ENCODE results near the gene SLC25A19.

Gene SLC25A19

DNA sequence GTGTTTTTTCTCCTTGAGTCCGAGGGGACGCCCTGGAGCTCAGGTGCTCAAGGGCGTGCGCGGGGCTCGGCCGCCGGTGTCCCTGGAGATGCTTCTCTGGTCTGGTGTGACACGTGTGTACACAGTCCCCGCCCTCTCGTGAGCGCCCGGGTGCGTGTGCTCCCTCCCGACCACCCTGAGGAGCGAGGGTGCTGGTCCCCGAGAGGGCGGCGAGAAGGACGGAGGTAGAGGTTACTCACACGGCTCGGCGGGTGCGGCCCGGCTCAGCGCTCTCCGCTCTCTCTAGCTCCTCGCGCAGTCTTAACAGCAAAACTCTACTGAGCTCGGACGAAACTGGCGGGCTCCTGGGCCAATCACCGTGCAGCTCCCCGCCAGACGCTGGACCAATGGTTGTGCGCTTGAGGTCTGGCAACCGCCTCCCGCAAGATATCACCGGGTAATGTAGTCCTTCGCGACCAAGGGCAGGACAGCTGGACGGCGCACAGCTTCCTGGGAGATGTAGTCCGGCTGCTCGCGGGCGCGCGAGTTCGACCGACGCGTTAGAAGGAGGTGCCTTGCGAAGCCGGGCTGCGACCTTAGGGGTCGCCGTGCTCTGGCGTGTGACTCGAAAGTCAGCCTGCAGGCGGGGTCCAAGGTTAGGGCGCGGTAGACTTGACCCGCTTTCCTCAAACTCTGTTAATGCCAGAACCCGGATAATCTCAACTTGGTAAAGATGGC, at the start of gene SLC25A19:
SLC25A19 (minus strand) TSS at position 319 of the 717 bp plus-strand sequence. CDS start 2,669 bp downstream, outside the sequence.
- peak; percentile 95 to 97 for DNase-seq

DNA sequence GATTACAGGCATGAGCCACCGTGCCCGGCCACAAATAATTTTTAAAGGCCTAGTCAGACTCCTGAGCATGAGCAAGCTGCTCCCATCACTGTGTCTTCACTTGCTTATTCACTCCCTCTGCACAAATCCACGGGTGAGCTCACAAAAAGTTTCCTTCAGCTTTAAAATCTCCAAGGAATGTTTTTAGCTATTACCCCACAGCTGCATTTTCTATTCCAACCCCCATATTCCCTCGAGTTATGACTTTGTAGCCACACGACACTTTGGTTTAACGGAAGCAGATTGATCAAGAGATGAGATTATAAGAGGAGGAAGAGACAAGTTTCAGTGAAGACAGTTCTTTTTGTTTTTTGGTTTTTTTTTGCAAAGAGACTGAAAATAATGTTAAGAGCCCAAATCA, 49.1 kb upstream of the SLC25A19 start:
- peak; percentile 60 to 74 for DNase-seq

DNA sequence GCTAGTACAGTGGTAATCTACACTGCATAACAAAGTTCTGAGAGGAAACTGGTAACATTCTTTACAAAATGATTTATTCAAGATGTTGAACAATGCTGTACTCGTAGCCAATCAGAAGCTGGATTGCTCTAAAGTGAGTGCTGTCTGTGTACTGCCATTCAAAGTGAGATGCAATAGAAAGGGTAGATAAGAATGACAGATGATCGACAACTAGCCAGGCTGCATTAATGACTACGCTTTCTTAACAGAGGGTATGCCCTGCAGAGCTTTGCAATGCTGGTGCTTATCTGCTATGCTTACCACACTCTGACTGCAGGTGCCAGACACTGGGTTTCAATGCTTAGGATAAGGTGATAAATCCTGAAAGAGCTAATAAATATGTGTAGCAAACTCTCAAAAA, 46.1 kb upstream of the SLC25A19 start:
- no peak for DNase-seq

DNA sequence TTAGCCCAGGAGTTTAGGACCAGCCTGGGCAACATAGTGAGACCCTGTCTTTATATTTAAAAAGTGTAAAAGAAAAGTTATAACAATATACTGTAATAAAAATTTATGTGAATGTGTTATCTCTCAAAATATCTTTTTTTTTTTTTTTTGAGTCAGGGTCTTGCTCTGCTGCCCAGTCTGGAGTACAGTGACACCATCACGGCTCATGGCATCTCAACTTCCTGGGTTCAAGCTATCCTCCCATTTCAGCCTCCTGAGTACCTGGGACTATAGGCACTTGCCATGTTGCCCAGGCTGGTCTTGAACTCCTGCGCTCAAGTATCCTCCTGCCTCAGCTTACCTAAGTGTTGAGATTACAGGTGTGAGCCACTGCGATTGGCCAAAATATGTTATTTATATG, 45.5 kb upstream of the SLC25A19 start:
- DNase-seq: no peak

DNA sequence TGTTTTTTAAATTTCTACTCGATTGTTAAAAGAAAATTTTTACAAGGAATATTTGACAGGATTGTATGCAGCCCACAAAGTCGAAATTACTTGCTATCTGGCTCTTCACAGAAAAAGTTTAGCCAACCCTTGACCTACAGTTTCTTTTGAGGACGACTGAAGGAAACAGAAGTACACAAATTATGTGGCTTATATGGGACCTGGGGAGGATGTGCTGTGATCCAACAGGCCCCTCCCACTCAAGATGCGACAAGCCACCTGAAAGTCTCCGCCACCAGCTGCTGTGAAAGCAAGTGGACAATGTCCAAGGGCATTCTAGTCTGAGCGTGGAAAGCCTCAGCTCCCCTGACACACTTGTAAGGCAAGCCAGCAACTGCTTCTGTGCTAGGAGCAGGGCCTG, 42.4 kb upstream of the SLC25A19 start:
- DNase-seq: no peak

DNA sequence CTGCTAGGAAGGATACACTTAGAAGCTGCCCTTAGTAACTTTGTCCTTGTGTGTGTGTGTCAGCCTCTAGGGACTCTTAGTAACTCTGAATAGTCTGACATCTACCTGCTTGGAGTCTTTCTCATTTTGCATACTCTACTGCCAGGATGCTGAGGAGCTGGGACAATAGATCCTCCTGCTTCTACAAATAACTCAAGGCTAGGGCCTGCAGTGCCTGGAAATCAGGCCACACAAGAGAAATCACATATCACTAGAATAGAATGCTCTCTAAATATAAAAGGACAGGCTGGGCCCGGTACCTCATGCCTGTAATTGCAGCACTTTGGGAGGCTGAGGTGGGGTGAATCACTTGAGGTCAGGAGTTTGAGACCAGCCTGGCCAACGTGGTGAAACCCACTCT, 38.5 kb upstream of the SLC25A19 start:
- no peak for DNase-seq

DNA sequence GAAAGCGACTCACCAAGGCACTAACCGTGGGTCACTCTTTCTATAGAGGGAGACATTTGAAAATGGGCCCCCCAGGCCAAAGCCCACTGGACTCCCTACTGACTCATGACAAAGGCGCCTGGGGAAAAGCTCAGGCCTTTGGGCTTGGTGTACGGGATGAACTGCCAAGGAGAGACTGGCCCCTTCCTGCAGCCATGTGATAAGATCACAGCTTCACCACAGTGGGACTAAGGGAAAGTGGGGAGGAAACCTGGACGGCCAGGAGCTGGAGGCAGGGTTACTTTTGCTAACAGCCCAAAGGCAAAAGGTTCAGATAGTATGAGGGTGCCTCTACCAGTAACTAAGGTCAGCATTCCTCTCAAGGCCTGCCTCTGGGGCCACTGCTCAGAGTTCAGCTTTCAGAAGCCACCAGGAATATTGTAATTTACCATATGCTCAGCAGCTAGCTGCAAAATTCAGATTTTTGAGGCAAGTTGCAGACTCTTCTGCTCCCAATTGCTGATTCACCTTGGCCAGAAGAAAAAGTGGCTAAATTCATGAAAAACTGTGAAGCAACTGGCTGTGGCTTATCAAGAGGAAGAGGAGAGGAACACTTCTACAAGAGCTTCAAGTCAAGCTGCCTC, 37.1 kb upstream of the SLC25A19 start:
- no peak for DNase-seq

DNA sequence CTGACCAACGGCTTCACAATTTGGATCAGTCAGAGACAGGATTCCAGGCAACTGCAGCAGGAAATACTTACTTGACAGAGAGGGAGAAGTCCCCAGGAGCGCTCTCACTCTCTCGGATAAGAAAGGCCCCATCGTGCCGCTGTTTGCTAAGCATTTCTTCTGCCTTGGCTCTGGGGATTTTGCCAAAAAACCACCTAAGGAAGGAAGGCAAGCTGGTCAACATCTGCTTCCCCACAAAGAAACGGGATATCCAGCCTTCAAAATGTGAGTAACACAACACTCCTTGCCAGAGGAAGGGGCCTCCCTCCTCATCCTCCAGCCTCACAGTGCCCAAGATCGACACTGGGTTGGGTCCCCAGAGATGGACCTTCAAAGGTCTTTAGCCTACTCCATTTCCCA, 36.6 kb upstream of the SLC25A19 start:
- peak; percentile 63 to 66 for DNase-seq

DNA sequence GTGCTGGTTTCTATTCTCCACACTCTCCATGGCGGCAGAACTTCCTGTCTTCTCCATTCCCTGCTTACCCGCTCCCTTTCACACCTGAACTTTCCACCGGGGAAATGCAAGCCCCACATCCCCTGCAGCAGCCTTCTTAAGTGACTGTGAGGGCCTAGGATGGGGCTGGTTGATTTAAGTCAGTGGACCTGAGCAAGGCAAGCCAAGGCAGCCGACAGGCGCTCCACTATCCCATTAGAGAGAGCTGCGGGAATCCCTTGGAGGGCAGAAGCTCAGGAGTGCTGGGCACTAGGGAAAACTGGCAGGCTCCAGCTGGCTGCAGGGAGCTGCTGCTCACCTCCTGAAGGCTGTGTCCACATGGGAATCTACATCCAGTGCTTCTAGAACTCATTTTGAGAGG, 36.1 kb upstream of the SLC25A19 start:
- DNase-seq: no peak

DNA sequence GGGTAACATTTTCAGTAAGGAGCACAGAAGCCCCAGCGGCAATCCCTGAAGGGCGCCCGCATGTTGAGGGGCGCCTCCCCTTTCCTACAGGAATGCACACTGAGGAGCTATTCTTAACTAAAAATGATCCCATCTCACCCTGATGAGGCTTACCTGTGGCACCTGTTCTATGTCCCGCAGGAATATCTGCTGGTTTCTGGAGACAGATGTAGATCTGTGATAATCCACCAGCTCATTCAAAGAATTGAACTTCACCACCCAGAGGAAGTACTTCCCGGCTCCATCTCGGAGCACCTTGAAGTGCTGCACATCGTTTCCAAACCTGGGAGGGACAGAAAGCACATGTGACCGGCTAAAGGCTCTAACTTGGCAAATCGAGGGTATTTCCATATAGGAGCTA, 32.3 kb upstream of the SLC25A19 start:
- DNase-seq: no peak

DNA sequence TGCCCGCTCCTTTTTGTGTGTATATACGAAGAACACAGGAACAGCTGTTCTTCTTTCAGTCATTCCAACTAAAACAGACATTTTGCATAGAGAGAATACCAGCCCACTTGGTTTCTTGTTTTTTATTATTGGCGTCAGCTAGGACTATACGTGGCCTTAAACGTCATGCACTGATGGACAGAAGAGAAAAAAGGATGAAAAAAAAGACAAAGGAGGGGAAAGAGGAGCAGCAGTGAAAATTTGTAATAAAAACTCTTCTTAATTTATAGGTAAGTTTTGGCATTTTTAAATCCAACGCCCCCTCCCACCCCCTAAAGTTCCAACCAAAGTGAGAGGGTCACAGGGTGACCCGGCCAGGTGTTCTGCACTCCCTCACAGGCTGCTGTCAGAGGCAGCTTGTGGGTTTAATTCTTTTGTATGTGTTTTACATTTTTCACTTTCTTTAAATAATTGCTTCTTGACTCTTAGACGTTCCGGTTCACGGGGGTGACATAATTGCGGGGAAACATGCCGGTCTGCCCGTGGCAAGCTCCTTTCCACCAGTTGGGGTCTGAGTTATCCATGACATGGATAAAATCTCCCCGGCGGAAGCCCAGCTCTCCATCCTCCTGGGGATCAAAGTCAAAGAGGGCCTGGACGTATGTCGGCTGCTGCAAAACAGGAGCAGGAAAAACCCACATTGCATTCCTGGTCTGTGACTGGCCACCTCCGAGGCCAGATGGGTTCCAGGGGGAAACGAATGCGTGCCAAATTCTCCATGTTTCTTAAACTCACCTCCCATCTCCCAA, 30.9 kb upstream of the SLC25A19 start:
- DNase-seq: no peak

DNA sequence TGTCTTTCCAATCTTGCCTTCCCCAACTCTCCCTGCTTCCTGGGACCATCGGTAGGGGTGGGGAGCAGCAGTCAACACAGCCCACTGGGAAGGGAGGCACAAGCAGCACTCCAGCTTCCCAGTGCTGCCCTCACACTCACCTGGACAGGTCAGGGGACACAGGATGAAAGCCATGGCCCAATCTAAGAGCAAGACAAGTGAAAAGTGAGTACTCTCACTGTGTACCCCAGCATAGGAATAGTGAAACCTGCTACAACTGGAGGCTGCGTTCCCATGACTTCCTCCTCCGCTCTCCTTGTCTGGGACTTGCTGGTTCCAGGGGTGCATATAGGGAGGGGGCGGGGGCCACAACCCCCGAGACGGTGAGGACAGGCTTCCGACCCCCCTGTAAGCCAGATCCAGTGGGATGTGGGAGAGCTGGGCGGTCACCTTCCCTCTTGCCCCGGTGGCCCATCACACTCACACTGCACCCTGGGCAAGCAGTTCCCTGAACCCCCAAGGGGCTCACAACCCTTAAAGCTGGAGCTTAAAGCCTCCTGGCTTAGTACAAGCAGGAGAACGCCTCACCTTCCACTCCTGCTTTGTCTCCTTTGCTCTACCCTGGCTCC, 29.5 kb upstream of the SLC25A19 start:
- DNase-seq: no peak

DNA sequence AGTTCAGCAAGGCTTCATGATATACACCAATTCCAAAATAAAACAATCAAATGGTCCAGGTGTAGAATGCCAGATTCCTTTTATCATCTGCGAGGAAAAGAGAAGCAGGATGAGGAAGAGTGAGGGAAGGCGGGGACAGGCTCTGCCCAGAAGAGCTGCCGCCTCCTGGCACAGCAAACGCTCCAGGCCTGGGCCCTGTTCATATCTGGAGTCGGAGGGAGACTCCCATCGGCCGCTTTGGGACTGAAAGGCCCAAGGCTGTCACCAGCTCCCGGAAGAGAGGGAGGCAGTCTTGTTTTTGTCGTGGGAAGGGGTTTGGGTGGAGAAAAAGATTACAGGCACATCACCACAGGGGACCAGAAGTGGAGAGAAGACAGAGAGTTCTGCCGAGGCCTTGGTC, 29.0 kb upstream of the SLC25A19 start:
- no peak for DNase-seq

DNA sequence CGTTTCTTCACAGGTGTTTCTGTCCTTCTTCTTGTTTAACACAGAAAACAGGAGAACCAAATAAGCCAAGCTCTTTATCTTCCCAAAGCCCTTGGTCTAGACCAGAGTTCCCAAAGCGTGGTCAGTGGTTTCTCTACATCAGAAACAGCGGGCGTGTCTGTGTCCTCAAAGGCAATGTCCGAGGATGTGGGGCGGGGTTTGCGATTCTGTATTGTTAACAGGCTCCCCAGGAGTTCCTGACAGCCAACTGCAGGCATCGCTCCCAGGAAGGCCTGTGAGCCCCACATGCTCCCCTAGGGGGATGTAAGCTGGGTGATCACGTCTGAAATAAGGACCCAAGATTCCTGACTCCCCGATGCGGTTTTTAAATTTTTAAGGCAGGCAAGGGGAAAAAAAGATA, 28.4 kb upstream of the SLC25A19 start:
- no peak for DNase-seq

DNA sequence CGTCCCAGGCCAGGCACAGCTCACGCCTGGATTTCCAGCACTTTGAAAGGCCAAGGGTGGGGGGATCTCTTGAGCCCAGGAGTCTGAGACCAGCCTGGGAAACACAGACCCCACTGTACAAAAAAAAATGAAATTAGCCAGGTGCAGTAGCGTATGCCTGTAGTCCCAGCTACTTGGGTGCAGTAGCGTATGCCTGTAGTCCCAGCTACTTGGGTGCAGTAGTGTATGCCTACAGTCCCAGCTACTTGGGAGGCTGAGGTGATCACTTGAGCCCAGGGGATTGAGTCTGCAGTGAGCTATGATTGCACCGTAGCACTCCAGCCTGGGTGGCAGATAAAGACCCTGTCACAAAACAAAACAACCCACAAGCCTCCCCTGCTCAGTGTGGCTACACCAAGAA, 27.0 kb upstream of the SLC25A19 start:
- no peak for DNase-seq

DNA sequence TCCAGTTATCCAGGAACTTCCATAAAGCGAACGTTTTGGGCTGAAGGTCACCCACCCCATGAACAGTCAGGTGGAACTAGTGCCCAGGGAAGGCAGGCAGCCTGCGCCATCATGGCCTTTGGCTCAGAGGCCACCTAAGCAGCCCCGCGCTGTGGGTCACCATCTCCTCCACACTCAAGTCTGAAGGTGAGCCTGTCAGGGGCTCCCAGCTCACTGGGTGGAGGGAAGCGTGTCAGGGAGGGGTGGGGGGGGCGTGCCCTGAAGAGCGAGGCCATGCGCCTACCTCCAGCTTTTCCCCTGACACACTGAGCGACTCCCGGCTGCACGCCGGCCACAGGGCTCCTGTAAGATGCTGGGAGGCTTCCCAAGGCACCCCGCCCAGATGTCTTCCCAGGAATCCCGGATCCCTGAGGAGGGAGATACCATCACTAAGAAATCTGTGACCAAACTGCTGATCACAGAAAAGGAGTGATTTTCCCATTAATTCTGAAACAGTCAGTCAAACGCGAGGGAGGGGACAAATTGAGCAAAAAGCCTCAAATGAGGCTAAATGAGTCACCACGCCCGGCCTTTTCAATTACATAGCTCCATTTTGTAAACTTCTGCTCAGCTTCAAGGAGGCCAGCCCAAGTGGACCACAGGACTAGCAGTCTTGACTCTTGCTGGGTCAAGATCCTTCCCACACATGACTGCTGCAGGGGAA, 26.5 kb upstream of the SLC25A19 start:
- peak; percentile 88 to 92 for DNase-seq

DNA sequence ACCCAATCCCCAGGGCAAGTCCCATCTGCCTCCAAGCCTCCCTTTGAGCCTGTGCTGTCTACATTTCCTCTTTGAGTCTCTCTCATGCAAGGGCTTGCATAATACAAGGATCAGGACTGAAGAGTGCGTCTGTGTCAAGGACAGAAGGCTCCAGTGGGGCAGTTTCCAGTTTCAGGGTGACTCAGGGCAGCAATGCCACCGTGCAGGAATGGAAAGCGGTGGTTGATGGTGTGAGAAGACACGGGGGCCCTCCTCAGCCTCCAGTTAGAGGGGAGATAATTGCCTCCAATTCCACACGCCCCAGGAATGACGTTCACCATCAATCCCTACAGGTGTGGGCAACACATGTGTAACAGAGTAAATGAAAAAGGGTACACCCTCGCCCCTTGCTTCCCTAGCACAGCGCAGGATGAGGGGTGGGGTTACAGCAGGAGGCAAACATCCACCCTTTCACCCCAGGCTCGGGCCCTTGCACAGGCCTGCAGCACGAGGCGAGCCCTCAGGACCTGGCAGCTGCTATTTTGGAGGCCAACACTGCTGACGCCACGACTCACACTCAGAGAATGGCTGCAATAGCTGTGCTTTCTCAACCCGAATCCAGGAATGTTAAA, 24.8 kb upstream of the SLC25A19 start:
- DNase-seq: peak; percentile 91 to 95

DNA sequence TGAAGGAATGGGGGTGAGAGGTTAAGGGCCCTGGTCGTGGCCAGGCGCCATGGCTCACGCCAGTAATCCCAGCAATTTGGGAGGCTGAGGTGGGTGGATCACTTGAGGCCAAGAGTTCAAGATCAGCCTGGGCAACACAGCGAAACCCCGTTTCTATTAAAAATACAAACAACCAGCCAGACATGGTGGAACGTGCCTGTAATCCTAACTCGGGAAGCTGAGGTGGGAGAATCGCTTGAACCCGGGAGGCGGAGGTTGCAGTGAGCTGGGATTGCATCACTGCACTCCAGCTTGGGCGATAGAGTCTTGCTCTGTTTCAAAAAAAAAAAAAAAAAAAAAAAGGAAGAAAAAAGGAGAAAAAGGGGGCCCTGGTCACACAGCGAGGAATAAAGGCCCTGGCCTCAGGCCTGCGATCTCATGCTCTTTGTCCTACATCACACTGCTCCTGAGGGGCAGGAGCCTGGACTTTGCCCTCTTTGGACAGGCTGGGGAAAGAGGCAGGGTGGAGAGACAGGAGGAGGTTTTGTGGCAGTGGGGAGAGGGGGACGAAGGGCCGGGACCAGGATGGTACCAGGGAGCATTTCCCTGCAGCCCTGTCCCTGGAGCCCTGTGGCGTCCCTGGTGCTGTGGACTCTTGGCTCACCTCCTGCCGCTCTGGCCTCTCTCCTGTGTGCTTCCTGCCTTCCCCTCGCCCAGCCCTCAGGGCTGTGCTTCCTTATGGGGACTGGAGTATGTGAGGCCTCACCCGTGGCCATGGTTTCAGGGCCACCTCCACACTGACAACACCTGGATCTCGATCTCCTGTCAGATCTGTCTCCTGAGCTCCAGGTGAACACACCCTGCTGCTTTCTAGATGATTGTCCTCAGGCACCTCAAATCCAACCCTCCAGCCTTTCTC, 19.7 kb upstream of the SLC25A19 start:
- no peak for DNase-seq

DNA sequence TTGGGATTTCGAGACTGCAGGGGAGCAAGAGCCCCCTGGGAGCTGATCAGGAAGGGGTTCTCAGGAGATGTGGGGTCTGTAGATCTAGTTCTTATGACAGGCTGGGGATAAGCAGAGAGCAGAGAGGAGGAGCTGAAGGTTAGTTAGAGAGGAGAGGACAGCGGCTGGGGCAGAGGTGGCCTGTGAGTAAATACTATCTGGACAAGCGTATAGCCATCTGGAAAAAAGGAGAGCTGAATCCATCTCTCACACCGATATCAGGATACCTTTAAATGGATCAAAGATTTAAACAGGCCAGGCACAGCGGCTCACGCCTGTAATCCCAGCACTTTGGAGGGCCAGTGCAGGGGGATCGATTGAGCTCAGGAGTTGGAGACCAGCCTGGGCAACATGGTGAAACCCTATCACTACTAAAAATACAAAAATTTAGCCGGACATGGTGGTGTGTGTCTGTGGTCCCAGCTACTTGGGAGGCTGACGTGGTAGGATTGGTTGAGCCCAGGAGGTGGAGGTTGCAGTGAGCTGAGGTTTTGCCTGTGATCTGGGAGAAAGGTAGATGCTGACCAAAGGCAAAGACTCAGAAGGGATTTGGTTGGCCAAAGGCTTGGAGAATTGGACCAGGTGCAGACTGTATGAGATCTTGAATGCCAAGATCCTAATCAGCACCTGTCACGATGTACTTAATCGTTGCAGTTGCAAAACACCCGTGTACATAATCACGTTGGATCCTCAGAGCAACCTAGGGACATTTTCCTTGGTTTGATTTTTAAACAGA, 18.9 kb upstream of the SLC25A19 start:
- no peak for DNase-seq

DNA sequence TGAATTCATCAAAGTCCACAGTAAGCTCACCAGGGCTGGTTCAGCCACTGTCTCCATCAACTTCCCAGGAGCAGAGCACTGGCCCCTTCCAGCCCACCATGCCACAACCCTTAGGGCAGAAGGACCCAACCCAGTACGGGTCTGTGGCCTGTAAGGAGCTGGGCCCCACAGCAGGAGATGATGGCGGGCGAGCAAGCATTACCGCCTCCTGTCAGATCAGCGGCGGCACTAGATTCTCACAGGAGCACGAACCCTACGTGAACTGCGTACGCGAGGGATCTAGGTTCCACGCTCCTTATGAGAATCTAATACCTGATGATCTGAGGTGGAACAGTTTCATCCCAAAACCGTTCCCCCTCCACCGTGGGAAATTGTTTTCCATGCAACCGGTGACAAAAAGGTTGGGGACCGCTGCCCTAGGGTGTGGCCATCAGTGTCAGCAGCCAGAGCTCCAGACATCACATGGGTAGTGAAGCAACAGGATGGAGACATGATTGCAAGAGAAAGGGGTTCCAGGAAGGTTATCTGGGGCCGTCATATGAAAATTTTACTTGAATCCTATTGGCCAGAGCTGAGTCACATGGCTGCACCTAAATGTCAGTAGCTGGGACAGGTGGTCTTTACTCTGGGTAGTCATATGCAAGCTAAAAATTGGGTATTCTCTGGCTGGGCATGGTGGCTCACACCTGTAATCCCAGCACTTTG, 12.4 kb upstream of the SLC25A19 start:
- peak; percentile 87 to 92 for DNase-seq

Measured in inflammatory macrophage treated with lipopolysaccharide for 1 hour (primary cell).